Tibial nerve (tissue), 4 donors: Measurements from ENCODE around the gene ROS1. TPM values are rescaled to one million over a fixed set of nuclear protein-coding genes. Genes with fewer than 3 reads are reported as not detected.

Experiments
- DNase-seq, 2 donors: peaks; one replicate each; pipeline ENCODE4 v3.0.0-alpha.2; 2019; ENCODE audit warnings: low spot score in 2 of 2
- H3K27ac ChIP-seq, 4 donors: fragments of 200-600 bp; sonication (generic) in 3 of 4; one replicate each; pipeline ENCODE4 v1.5.1; 2017 to 2019; ENCODE audit warnings: mild to moderate bottlenecking in 1 of 4
- H3K27me3 ChIP-seq, 2 donors: fragments of 200-600 bp; sonication (generic) in 1 of 2; one replicate each; pipeline versions ENCODE4 v1.5.1 to v1.6.0; 2017 to 2019
- H3K36me3 ChIP-seq, 3 donors: fragments of 200-600 bp; sonication (generic); one replicate each; pipeline ENCODE4 v1.5.1; 2018 to 2019
- H3K4me1 ChIP-seq, 4 donors: fragments of 200-600 bp; sonication (generic) in 3 of 4; one replicate each; pipeline ENCODE4 v1.5.1; 2017 to 2019
- H3K4me3 ChIP-seq, 4 donors: fragments of 200-600 bp; sonication (generic) in 3 of 4; one replicate each; pipeline ENCODE4 v1.5.1; 2017 to 2019; ENCODE audit warnings: mild to moderate bottlenecking in 1 of 4, moderate library complexity in 1 of 4
- H3K9me3 ChIP-seq, 4 donors: fragments of 200-600 bp; sonication (generic) in 3 of 4; one replicate each; pipeline ENCODE4 v1.5.1; 2017 to 2019
- CTCF ChIP-seq, 5 experiments: fragments of 200-600 bp in 3 of 5; fragments of 450-650 bp in 2 of 5; sonication (generic) in 3 of 5; IDR thresholded peaks; one replicate each; pipeline ENCODE4 v1.5.1; 2016 to 2019; ENCODE audit warnings: antibody characterized with exemption in 5 of 5, mild to moderate bottlenecking in 3 of 5, moderate library complexity in 2 of 5
- EP300 ChIP-seq, 2 donors: sonication (generic); formaldehyde crosslinking; IDR thresholded peaks; one replicate each; pipeline ENCODE4 v1.6.1; 2017; ENCODE audit warnings: antibody characterized with exemption in 2 of 2, mild to moderate bottlenecking in 1 of 2
- POLR2A ChIP-seq, 2 donors: fragments of 450-650 bp; IDR thresholded peaks; one replicate each; pipeline ENCODE4 v1.6.1; 2017; ENCODE audit warnings: antibody characterized with exemption in 2 of 2, mild to moderate bottlenecking in 2 of 2, moderate library complexity in 2 of 2
- WGBS, 2 donors: methylation state at CpG; one replicate each; pipeline ENCODE4 v1.1.5; 2018; 5-methylcytosine and 5-hydroxymethylcytosine counted together
- total RNA-seq, 4 donors: library from RNA; depleted of rRNA; stranded (reverse); fragments of >200 nt; gene quantifications; one replicate each; pipeline ENCODE4 v1.1.0, GENCODE V29; 2016

ROS1 gene
- total RNA-seq, 4 donors from 2014 or later, result not detected

- no peaks in the 10 kb centered on the region for H3K27me3 ChIP-seq
- H3K4me3 ChIP-seq, result peak overlapping the region in 1 of 4 donors; percentile 18
- H3K9me3 ChIP-seq, result no peaks in the 10 kb centered on the region
- no peak for DNase-seq
- no peak for TF ChIP-seq EP300 (IDR thresholded peaks at IDR 0.05)
- TF ChIP-seq CTCF (IDR thresholded peaks at IDR 0.05), result peak; percentile 36 to 53 (median 45)
- H3K27ac ChIP-seq, result no peak overlapping the region
- no peaks in the 10 kb centered on the region for H3K36me3 ChIP-seq
- no peaks in the 10 kb centered on the region for H3K4me1 ChIP-seq
- WGBS, 2 donors, result 38% methylated on average over 7 of the region's 7 CpGs
Measured at GRCh38 chr6:117346142-117346930, 79.4 kb downstream of the ROS1 start.

- no peak for TF ChIP-seq CTCF (IDR thresholded peaks at IDR 0.05)
- no peak for TF ChIP-seq EP300 (IDR thresholded peaks at IDR 0.05)
- TF ChIP-seq POLR2A (IDR thresholded peaks at IDR 0.05), result no peak
- Histone ChIP-seq H3K36me3 (no peaks in the 10 kb centered on the region), H3K27me3 (no peaks in the 10 kb centered on the region), H3K4me1 (no peaks in the 10 kb centered on the region), H3K27ac (no peak overlapping the region), H3K9me3 (no peaks in the 10 kb centered on the region), H3K4me3 (no peak overlapping the region)
- 79 to 86% methylated on average over 2 of the region's 2 CpGs for WGBS, 2 donors
- no peak for DNase-seq
Measured at GRCh38 chr6:117345292-117345610, 80.5 kb downstream of the ROS1 start.

- H3K4me3 ChIP-seq, result no peak overlapping the region
- H3K27ac ChIP-seq, result no peak overlapping the region
- WGBS, 2 donors, result 84 to 85% methylated on average over 12 of the region's 12 CpGs
- DNase-seq, result no peak
- no peaks in the 10 kb centered on the region for H3K36me3 ChIP-seq
- no peaks in the 10 kb centered on the region for H3K27me3 ChIP-seq
- H3K4me1 ChIP-seq, result no peaks in the 10 kb centered on the region
- H3K9me3 ChIP-seq, result no peaks in the 10 kb centered on the region
- TF ChIP-seq EP300 (IDR thresholded peaks at IDR 0.05) (no peak), CTCF (IDR thresholded peaks at IDR 0.05) (no peak), POLR2A (IDR thresholded peaks at IDR 0.05) (no peak)
Measured at GRCh38 chr6:117344444-117345291, 81.1 kb downstream of the ROS1 start.

GRCh38 chr6:117338567-117338966, 87.2 kb downstream of the ROS1 start:
- no peaks in the 10 kb centered on the region for H3K4me1 ChIP-seq
- no peak for DNase-seq
- TF ChIP-seq CTCF (IDR thresholded peaks at IDR 0.05), result no peak
- TF ChIP-seq EP300 (IDR thresholded peaks at IDR 0.05), result no peak
- TF ChIP-seq POLR2A (IDR thresholded peaks at IDR 0.05), result no peak
- peaks cover 0 to 2% (median 0%) of the 10 kb centered on the region in 4 donors for H3K9me3 ChIP-seq
- no peaks in the 10 kb centered on the region for H3K36me3 ChIP-seq
- no peak overlapping the region for H3K4me3 ChIP-seq
- H3K27me3 ChIP-seq, result no peaks in the 10 kb centered on the region
- 36 to 38% methylated on average over 1 of the region's 1 CpG for WGBS, 2 donors
- no peak overlapping the region for H3K27ac ChIP-seq

- Histone ChIP-seq H3K9me3 (peaks cover 0 to 2% (median 0%) of the 10 kb centered on the region in 4 donors), H3K4me3 (no peak overlapping the region), H3K27me3 (no peaks in the 10 kb centered on the region), H3K36me3 (no peaks in the 10 kb centered on the region), H3K27ac (no peak overlapping the region), H3K4me1 (no peaks in the 10 kb centered on the region)
- WGBS, 2 donors, result 90 to 95% methylated on average over 2 to 7 of the region's 7 CpGs
- TF ChIP-seq EP300 (IDR thresholded peaks at IDR 0.05) (no peak), CTCF (IDR thresholded peaks at IDR 0.05) (no peak), POLR2A (IDR thresholded peaks at IDR 0.05) (no peak)
- no peak for DNase-seq
Measured at GRCh38 chr6:117329926-117330325, 95.8 kb downstream of the ROS1 start.
